ENCODE results near the gene GNAT2.

DNA sequence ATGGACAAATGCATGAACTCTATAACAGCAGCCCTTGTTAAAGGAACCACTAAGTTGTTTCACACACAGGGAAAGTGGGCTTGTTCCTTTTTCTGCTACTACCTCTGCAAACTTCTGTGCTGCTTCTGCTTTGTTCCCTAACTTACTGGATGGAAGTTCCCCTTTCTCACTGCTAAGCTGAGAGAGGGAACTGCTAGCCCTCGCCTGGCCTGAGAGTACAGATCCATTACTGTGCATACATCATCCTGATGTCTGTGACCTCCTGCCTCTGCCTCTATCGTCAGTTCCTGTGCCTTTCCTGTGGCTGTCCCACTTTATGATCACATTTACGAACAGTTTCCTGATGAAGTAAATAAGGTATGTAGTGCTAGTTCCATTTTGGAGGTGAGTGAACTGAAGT, 3.5 kb downstream of the GNAT2 start:
- TF ChIP-seq TCF12 (IDR thresholded peaks at IDR 0.05; ENCODE audit: low read depth, low read length) (no peak), FOXM1 (IDR thresholded peaks at IDR 0.05; ENCODE audit: low read depth, low read length) (no peak), CTCF (IDR thresholded peaks at IDR 0.05 in 2 of 3, conservative IDR thresholded peaks at IDR 0.05 in 1 of 3; ENCODE audit: control insufficient read depth in 2 of 3, extremely low read depth in 1 of 3, insufficient read depth in 1 of 3, low read depth in 3 of 3, low read length in 3 of 3) (no peak)

Measured in GM12878 (cell line).